K562 (cell line): ENCODE results near the gene ODAD3. TPM values are rescaled to one million over a fixed set of nuclear protein-coding genes. Genes with fewer than 3 reads are reported as not detected.

ENCODE experiments used
- ATAC-seq: fragments of 200-7000 bp; cut with Tn5 transposase; 3 replicates; pipeline ENCODE4 v1.9.1; 2020; ENCODE audit warnings: moderate library complexity
- BruUV-seq: library from RNA; stranded (reverse); fragments of 400-500 nt; replicated peaks from 2 replicates; lab custom pipeline; 2021; lab: Mats Ljungman, UMichigan
- CTCF ChIA-PET: fragments of 300-600 bp; formaldehyde crosslinking; extraction: SDS; loops from one replicate; lab custom pipeline; 2021; ENCODE audit warnings: low intra/inter-chr PET ratio; lab: Yijun Ruan, JAX
- POLR2A ChIA-PET: fragments of 300-600, 350-650 bp; sonication (Branson Sonifier 250); formaldehyde crosslinking; extraction: SDS; loops from one replicate; lab custom pipeline; 2021; ENCODE audit warnings: antibody characterized with exemption, inconsistent platforms; lab: Yijun Ruan, JAX
- DNase-seq, 4 experiments: peaks; one replicate each; pipeline versions ENCODE4 v3.0.0 to v3.0.0-alpha.2; 2011 to 2018; ENCODE audit warnings: low spot score in 3 of 4, mixed read lengths in 3 of 4; ENCODE audit errors: extremely low read depth in 1 of 4
- FAIRE-seq: peaks from 2 replicates; lab custom pipeline; 2011; peaks lifted over from hg19 to GRCh38; lab: Jason Lieb, UNC
- H2AFZ ChIP-seq: 2 replicates; pipeline ENCODE4 v1.6.0; 2011; ENCODE audit warnings: low read depth, low read length, control low read depth, inconsistent platforms
- H3K27ac ChIP-seq: fragments of 200-600 bp; 3 replicates; pipeline ENCODE4 v1.8.0; 2011; ENCODE audit warnings: low read depth, mild to moderate bottlenecking, control low read depth, inconsistent platforms, low read length, moderate library complexity, mixed read lengths; ENCODE audit errors: extremely low read depth
- H3K27me3 ChIP-seq, 2 experiments: fragments of 300-600 bp in 1 of 2; 2 replicates in 1 of 2; 3 replicates in 1 of 2; pipeline versions ENCODE4 v1.6.0 to v1.8.0; 2011; ENCODE audit warnings: inconsistent platforms in 2 of 2, low read length in 2 of 2, mild to moderate bottlenecking in 1 of 2, mixed read lengths in 1 of 2, moderate library complexity in 1 of 2; ENCODE audit not compliant: control insufficient read depth in 2 of 2, insufficient read depth in 2 of 2
- H3K36me3 ChIP-seq: fragments of 300-600 bp; 3 replicates; pipeline ENCODE4 v1.8.0; 2011; ENCODE audit warnings: mild to moderate bottlenecking, low read length, inconsistent platforms; ENCODE audit not compliant: control insufficient read depth, insufficient read depth
- H3K4me1 ChIP-seq, 2 experiments: fragments of 200-600 bp in 1 of 2; replicated peaks in 1 of 2; 2 replicates in 1 of 2; 3 replicates in 1 of 2; pipeline versions ENCODE4 v1.5.1 to v1.8.0; 2011; ENCODE audit warnings: inconsistent platforms in 2 of 2, low read length in 2 of 2, mild to moderate bottlenecking in 1 of 2, mixed read lengths in 1 of 2, moderate library complexity in 1 of 2; ENCODE audit not compliant: control insufficient read depth in 2 of 2, insufficient read depth in 2 of 2
- H3K4me2 ChIP-seq: 2 replicates; pipeline ENCODE4 v1.6.1; 2011; ENCODE audit warnings: low read length, control low read depth, inconsistent platforms, mixed read lengths; ENCODE audit not compliant: insufficient read depth
- H3K4me3 ChIP-seq: fragments of 200-600 bp; sonication (generic), shearing (Covaris generic); 2 replicates; pipeline ENCODE4 v1.5.1; 2016; ENCODE audit warnings: control low read depth, inconsistent platforms
- H3K79me2 ChIP-seq: fragments of 200-600 bp; 3 replicates; pipeline ENCODE4 v1.8.0; 2011; ENCODE audit warnings: low read length, inconsistent platforms; ENCODE audit not compliant: control insufficient read depth, insufficient read depth
- H3K9ac ChIP-seq, 2 experiments: 2 replicates each; pipeline versions ENCODE4 v1.6.0 to v1.6.1; 2011; ENCODE audit warnings: low read depth in 2 of 2, low read length in 2 of 2, control low read depth in 1 of 2, inconsistent platforms in 1 of 2, mild to moderate bottlenecking in 1 of 2, mixed read lengths in 1 of 2; ENCODE audit not compliant: insufficient read depth in 1 of 2
- H3K9me1 ChIP-seq: one replicate; pipeline ENCODE4 v1.6.0; 2011; ENCODE audit warnings: inconsistent platforms, mild to moderate bottlenecking, low read length, moderate library complexity; ENCODE audit not compliant: control insufficient read depth, insufficient read depth
- H3K9me3 ChIP-seq: replicated peaks from 2 replicates; pipeline ENCODE4 v1.5.1; 2011; ENCODE audit warnings: low read depth, low read length, inconsistent platforms; ENCODE audit not compliant: control insufficient read depth, insufficient read depth
- H4K20me1 ChIP-seq: replicated peaks from 2 replicates; pipeline ENCODE4 v1.6.1; 2011; ENCODE audit warnings: low read length, inconsistent platforms, mixed read lengths; ENCODE audit not compliant: control insufficient read depth, insufficient read depth
- ARHGAP35 ChIP-seq: fragments of 450-650 bp; IDR thresholded peaks from 2 replicates; pipeline ENCODE4 v1.6.1; 2018; ENCODE audit not compliant: partially characterized antibody
- ARID3A ChIP-seq: IDR thresholded peaks from 2 replicates; pipeline ENCODE4 v1.6.1; 2012; ENCODE audit warnings: low read depth, low read length, improper control_type of control experiment, borderline replicate concordance
- ERF ChIP-seq: fragments of 450-650 bp; formaldehyde crosslinking; IDR thresholded peaks from 2 replicates; pipeline ENCODE4 v1.4.0; 2020; ENCODE audit warnings: mild to moderate bottlenecking, mixed read lengths
- ETS2 ChIP-seq: IDR thresholded peaks from 2 replicates; pipeline ENCODE4 v1.6.1; 2016; ENCODE audit warnings: borderline replicate concordance, missing genetic modification characterization, mild to moderate bottlenecking, moderate library complexity, missing compliant biosample characterization; ENCODE audit not compliant: poor library complexity, severe bottlenecking
- ETV1 ChIP-seq: fragments of 450-650 bp; conservative IDR thresholded peaks from 2 replicates; pipeline ENCODE4 v1.6.1; 2016; ENCODE audit warnings: missing genetic modification characterization, control low read depth, low read depth, missing compliant biosample characterization
- HES1 ChIP-seq: fragments of 450-650 bp; IDR thresholded peaks from 2 replicates; pipeline ENCODE4 v1.6.1; 2016; ENCODE audit warnings: low read depth, mild to moderate bottlenecking, moderate library complexity
- NFIC ChIP-seq: fragments of 450-650 bp; IDR thresholded peaks from 2 replicates; pipeline ENCODE4 v1.6.1; 2017; ENCODE audit warnings: mild to moderate bottlenecking, inconsistent platforms
- PHF20 ChIP-seq: fragments of 450-650 bp; IDR thresholded peaks from 2 replicates; pipeline ENCODE4 v1.6.1; 2018; ENCODE audit not compliant: partially characterized antibody
- POLR2AphosphoS5 ChIP-seq: IDR thresholded peaks from 2 replicates; pipeline ENCODE4 v1.6.1; 2011; ENCODE audit warnings: mild to moderate bottlenecking, low read depth, low read length, moderate library complexity; ENCODE audit not compliant: control insufficient read depth, insufficient read depth
- POLR2H ChIP-seq: IDR thresholded peaks from 2 replicates; pipeline ENCODE4 v1.6.1; 2016; ENCODE audit warnings: missing genetic modification characterization, low read depth, mild to moderate bottlenecking, control low read depth, missing compliant biosample characterization, moderate library complexity
- RAD21 ChIP-seq, 2 experiments: fragments of 250-450 bp in 1 of 2; fragments of 450-650 bp in 1 of 2; sonication (Bioruptor Pico) in 1 of 2; formaldehyde crosslinking in 1 of 2; IDR thresholded peaks in 1 of 2; conservative IDR thresholded peaks in 1 of 2; 2 replicates each; pipeline versions ENCODE4 v1.4.0 to v1.8.0; 2020 to 2022; ENCODE audit warnings: mild to moderate bottlenecking in 2 of 2, moderate library complexity in 1 of 2
- RBFOX2 ChIP-seq: fragments of 200-400 bp; formaldehyde crosslinking; IDR thresholded peaks from 2 replicates; pipeline ENCODE4 v1.6.1; 2017; ENCODE audit warnings: low read depth, mild to moderate bottlenecking, low read length, moderate library complexity
- TCF7L2 ChIP-seq: fragments of 150-350 bp; IDR thresholded peaks from 2 replicates; pipeline ENCODE4 v1.6.1; 2016; ENCODE audit warnings: low read depth, mild to moderate bottlenecking, low read length, moderate library complexity
- ZBTB17 ChIP-seq: fragments of 450-650 bp; formaldehyde crosslinking; IDR thresholded peaks from 2 replicates; pipeline ENCODE4 v1.4.0; 2020; ENCODE audit warnings: mild to moderate bottlenecking
- WGBS: fragments of 100-300 bp; shearing (Covaris generic); methylation state at CpG from one replicate; pipeline ENCODE4 v1.1.6; 2016; ENCODE audit warnings: low coverage, mixed read lengths; ENCODE audit not compliant: insufficient coverage; ENCODE audit errors: missing lambda C conversion rate; 5-methylcytosine and 5-hydroxymethylcytosine counted together
- in situ Hi-C: fragments of 300-500 bp; cut with MboI; formaldehyde crosslinking; loops from 4 replicates; pipeline ENCODE4 v1.15.0; 2018; ENCODE audit warnings: inconsistent platforms, mixed read lengths
- intact Hi-C: fragments of 100-400 bp; cut with micrococcal nuclease; formaldehyde crosslinking; loops from 2 replicates; pipeline ENCODE4 v1.14.2; 2022
- polyA plus RNA-seq, 8 experiments: library from polyadenylated mRNA; depleted of rRNA in 4 of 8; stranded (reverse) in 5 of 8; unstranded in 3 of 8; fragments of >200 nt; fragmentation: Nextera tagmentation in 2 of 8; fragmentation: Illumina TruSeq in 1 of 8; extraction: Ambion mirVana in 2 of 8; extraction: Trizol in 1 of 8; gene quantifications; 2 replicates each; pipeline versions ENCODE4 v1.2.1 to v1.2.3, GENCODE V29; 2011 to 2014; ENCODE audit warnings: inconsistent platforms in 1 of 8, missing spikeins in 1 of 8
- total RNA-seq, 7 experiments: library from RNA; depleted of rRNA in 6 of 7; stranded (reverse); fragments of >200 nt in 6 of 7; fragmentation: Illumina TruSeq in 2 of 7; extraction: Trizol in 2 of 7; gene quantifications; 2 replicates each; pipeline versions ENCODE4 v1.2.1 to v1.2.3, GENCODE V29; 2011 to 2021; ENCODE audit warnings: low replicate concordance in 1 of 7
- TF ChIP-seq, protein P1 (sequence below): sonication (generic); formaldehyde crosslinking; IDR thresholded peaks from 2 replicates; pipeline ENCODE4 v1.8.0; 2022; ENCODE audit warnings: mild to moderate bottlenecking, missing genetic modification reagents, borderline replicate concordance

Gene ODAD3
- total and polyA plus RNA-seq, 9 of the 15 experiments (the other 6 are each of a cell fraction or from before 2014, with no cell fraction given) = 0.07 to 0.72 (median 0.14) TPM; not detected in 2

DNA sequence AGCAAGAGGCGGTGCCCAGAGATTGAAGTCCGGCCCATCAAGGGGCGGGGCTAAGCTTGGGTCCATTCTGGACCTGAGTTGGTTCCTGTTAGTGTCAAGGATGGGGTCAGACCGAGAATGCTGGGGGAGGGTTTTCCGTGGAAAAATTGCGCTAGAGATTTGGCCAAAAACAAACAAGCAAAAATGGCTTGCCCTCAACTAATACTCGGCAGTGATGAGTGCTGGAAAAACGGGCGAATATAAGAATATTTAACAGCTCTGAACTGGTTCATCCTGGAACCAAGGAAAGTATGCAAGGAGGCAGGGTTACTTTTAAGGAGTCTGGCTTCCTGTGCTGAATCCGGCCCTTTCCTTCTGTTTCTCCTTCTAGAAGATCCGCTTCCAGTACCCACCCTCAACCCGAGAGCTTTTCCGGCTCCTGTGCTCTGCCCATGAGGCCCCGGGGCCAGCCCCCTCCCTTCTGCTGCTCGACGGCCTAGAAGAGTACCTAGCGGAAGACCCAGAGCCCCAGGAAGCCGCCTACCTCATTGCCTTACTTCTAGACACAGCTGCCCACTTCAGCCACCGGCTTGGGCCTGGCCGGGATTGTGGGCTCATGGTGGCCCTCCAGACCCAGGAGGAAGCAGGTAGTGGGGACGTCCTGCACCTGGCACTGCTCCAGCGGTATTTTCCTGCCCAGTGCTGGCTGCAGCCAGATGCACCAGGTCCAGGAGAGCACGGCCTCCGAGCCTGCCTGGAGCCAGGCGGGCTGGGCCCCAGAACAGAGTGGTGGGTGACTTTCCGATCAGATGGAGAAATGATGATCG lies 59.6 kb downstream of the ODAD3 start:
- no peaks in the 10 kb centered on the region for H3K9me1 ChIP-seq
- ATAC-seq (peak; percentile 10; the same call in 2 of the 3 replicates), FAIRE-seq (no peak), DNase-seq (peak in 1 of 4 experiments; percentile 63)
- H3K4me3 ChIP-seq = peak overlapping the region; percentile 59
- POLR2A ChIA-PET = interaction anchor here (0.5 to 3.6 kb wide), 25 partner anchors 9 to 275 kb away, joined by 3 to 36 read pairs (median 4); partner anchors contain the start of genes CCDC159, EPOR, ODAD3 and PRKCSH
- H3K27me3 ChIP-seq = no peaks in the 10 kb centered on the region
- CTCF ChIA-PET = no interaction called here
- BruUV-seq = TSS peak; percentile 92
- peaks cover 22 to 31% of the 10 kb centered on the region in 2 experiments for H3K4me1 ChIP-seq
- peaks cover 11% of the 10 kb centered on the region for H4K20me1 ChIP-seq
- H3K36me3 ChIP-seq = peaks cover 26% of the 10 kb centered on the region
- peak overlapping the region; percentile 84 for H3K4me2 ChIP-seq
- peak overlapping the region; percentile 97 for H2AFZ ChIP-seq
- peaks cover 16% of the 10 kb centered on the region; the same call in 2 of the 3 replicates for H3K79me2 ChIP-seq
- no peaks in the 10 kb centered on the region for H3K9me3 ChIP-seq
- H3K9ac ChIP-seq = peak overlapping the region; percentile 77 to 93
- peak overlapping the region; percentile 74 for H3K27ac ChIP-seq
- in situ Hi-C loops = loop anchor here (5.0 kb wide), 1 partner anchor 78 kb away; the partner anchor contains the start of gene TSPAN16
- 24% methylated on average over 27 of the region's 27 CpGs for WGBS
- intact Hi-C loops = loop anchor here (2.0 kb wide), 1 partner anchor 59 kb away; the partner anchor contains the start of genes ODAD3 and PRKCSH
- TF ChIP-seq TCF7L2 = no peak
- peak; percentile 22; the same call in 1 of the 2 replicates for TF ChIP-seq HES1
- TF ChIP-seq, protein P1, sequence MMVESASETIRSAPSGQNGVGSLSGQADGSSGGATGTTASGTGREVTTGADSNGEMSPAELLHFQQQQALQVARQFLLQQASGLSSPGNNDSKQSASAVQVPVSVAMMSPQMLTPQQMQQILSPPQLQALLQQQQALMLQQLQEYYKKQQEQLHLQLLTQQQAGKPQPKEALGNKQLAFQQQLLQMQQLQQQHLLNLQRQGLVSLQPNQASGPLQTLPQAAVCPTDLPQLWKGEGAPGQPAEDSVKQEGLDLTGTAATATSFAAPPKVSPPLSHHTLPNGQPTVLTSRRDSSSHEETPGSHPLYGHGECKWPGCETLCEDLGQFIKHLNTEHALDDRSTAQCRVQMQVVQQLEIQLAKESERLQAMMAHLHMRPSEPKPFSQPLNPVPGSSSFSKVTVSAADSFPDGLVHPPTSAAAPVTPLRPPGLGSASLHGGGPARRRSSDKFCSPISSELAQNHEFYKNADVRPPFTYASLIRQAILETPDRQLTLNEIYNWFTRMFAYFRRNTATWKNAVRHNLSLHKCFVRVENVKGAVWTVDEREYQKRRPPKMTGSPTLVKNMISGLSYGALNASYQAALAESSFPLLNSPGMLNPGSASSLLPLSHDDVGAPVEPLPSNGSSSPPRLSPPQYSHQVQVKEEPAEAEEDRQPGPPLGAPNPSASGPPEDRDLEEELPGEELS (CRISPR knock-in tag) = 0 out of 2 replicates have a peak, but pooled peaks have one; percentile 12
- TF ChIP-seq ZBTB17 = 0 out of 2 replicates have a peak, but pooled peaks have one; percentile 52
- peak; percentile 25; the same call in 1 of the 2 replicates for TF ChIP-seq RBFOX2
- peak; percentile 89 for TF ChIP-seq POLR2H (tag)
- TF ChIP-seq RAD21 (CRISPR knock-in tag; conservative IDR thresholded peaks at IDR 0.05 in 1 of 2, IDR thresholded peaks at IDR 0.05 in 1 of 2) = peak in 1 of 2 experiments; percentile 11; a peak in 2 of 4 replicates
- TF ChIP-seq ETV1 (tag) = no peak
- TF ChIP-seq PHF20 = peak; percentile 17
- TF ChIP-seq ERF (CRISPR knock-in tag) = peak; percentile 12; the same call in 1 of the 2 replicates
- peak; percentile 77 for TF ChIP-seq NFIC
- no peak for TF ChIP-seq POLR2AphosphoS5
- no peak for TF ChIP-seq ETS2 (tag)
- TF ChIP-seq ARID3A = 0 out of 2 replicates have a peak, but pooled peaks have one; percentile 5
- TF ChIP-seq ARHGAP35 = no peak
